Gastrocnemius medialis (tissue), 4 donors: ENCODE results near the gene CD79A. TPM values are rescaled to one million over a fixed set of nuclear protein-coding genes. Genes with fewer than 3 reads are reported as not detected.

Experiments
- ATAC-seq, 2 donors: fragments of 150-250 bp; one replicate each; pipeline ENCODE4 v1.9.1; 2016
- DNase-seq, 2 donors: peaks; one replicate each; pipeline ENCODE4 v3.0.0-alpha.2; 2019
- H3K27ac ChIP-seq, 4 donors: fragments of 200-600 bp; sonication (generic); 1 replicate in 1 of 4; 2 replicates in 3 of 4; pipeline ENCODE4 v1.5.1; 2016 to 2018; ENCODE audit warnings: mild to moderate bottlenecking in 2 of 4, moderate library complexity in 1 of 4
- H3K27me3 ChIP-seq, 3 donors: fragments of 200-600 bp; sonication (generic) in 2 of 3; 1 replicate in 1 of 3; 2 replicates in 2 of 3; pipeline versions ENCODE4 v1.5.1 to v1.6.0; 2016 to 2019; ENCODE audit warnings: mild to moderate bottlenecking in 1 of 3, moderate library complexity in 1 of 3
- H3K36me3 ChIP-seq, 2 donors: fragments of 200-600 bp; sonication (generic) in 1 of 2; one replicate each; pipeline ENCODE4 v1.5.1; 2017 to 2018
- H3K4me1 ChIP-seq, 2 donors: fragments of 200-600 bp; sonication (generic) in 1 of 2; one replicate each; pipeline ENCODE4 v1.5.1; 2016 to 2017; ENCODE audit warnings: mild to moderate bottlenecking in 2 of 2
- H3K4me3 ChIP-seq, 4 donors: fragments of 200-600 bp; sonication (generic) in 3 of 4; 1 replicate in 1 of 4; 2 replicates in 3 of 4; pipeline ENCODE4 v1.5.1; 2016 to 2019; ENCODE audit warnings: mild to moderate bottlenecking in 2 of 4
- H3K9me3 ChIP-seq, 3 donors: fragments of 200-600 bp; sonication (generic) in 2 of 3; 1 replicate in 1 of 3; 2 replicates in 2 of 3; pipeline ENCODE4 v1.5.1; 2016 to 2019
- CTCF ChIP-seq, 5 experiments: fragments of 450-650 bp in 3 of 5; fragments of 200-600 bp in 2 of 5; sonication (generic) in 2 of 5; IDR thresholded peaks in 4 of 5; conservative IDR thresholded peaks in 1 of 5; 1 replicate in 4 of 5; 2 replicates in 1 of 5; pipeline ENCODE4 v1.5.1; 2016 to 2019; ENCODE audit warnings: antibody characterized with exemption in 5 of 5, mild to moderate bottlenecking in 3 of 5, moderate library complexity in 3 of 5
- POLR2A ChIP-seq, 2 donors: fragments of 450-650 bp; IDR thresholded peaks; one replicate each; pipeline ENCODE4 v1.6.1; 2017; ENCODE audit warnings: antibody characterized with exemption in 2 of 2, mild to moderate bottlenecking in 2 of 2, moderate library complexity in 2 of 2
- in situ Hi-C, 4 donors: fragments of 200-750 bp; cut with MboI; loops; one replicate each; pipeline versions ENCODE4 v1.15.0 to v1.8.0; 2017; ENCODE audit warnings: low sequenced_read_pairs in 4 of 4
- intact Hi-C: fragments of 100-400 bp; cut with DNase I; formaldehyde crosslinking; loops from one replicate; pipeline ENCODE4 v1.15.1; 2023; ENCODE audit warnings: low total_unique reads
- total RNA-seq, 4 donors: library from RNA; depleted of rRNA; stranded (reverse); fragments of >200 nt; gene quantifications; one replicate each; pipeline versions ENCODE4 v1.1.0 to v1.2.3, GENCODE V29; 2016

Gene CD79A
- total RNA-seq, 4 donors from 2014 or later, result 0.20 TPM; not detected in 3

- TF ChIP-seq CTCF (IDR thresholded peaks at IDR 0.05 in 4 of 5, conservative IDR thresholded peaks at IDR 0.05 in 1 of 5) (no peak), POLR2A (IDR thresholded peaks at IDR 0.05) (no peak)
- intact Hi-C loops, result no loop called here
- Histone ChIP-seq H3K27me3 (no peaks in the 10 kb centered on the region), H3K36me3 (peaks cover 0 to 59% of the 10 kb centered on the region in 2 donors), H3K27ac (no peak overlapping the region), H3K9me3 (no peaks in the 10 kb centered on the region), H3K4me1 (no peaks in the 10 kb centered on the region), H3K4me3 (no peak overlapping the region)
- in situ Hi-C loops, result no loop called here
- ATAC-seq, result no peak
- DNase-seq, result no peak
Measured at GRCh38 chr19:41905273-41906002, 28.4 kb downstream of the CD79A start.

GRCh38 chr19:41906271-41906670, 29.2 kb downstream of the CD79A start:
- Histone ChIP-seq H3K27me3 (peaks cover 3 to 8% (median 7%) of the 10 kb centered on the region in 3 donors), H3K4me1 (no peaks in the 10 kb centered on the region), H3K4me3 (no peak overlapping the region), H3K9me3 (no peaks in the 10 kb centered on the region), H3K36me3 (peaks cover 0 to 51% of the 10 kb centered on the region in 2 donors), H3K27ac (no peak overlapping the region)
- no peak for TF ChIP-seq POLR2A (IDR thresholded peaks at IDR 0.05)
- no peak for TF ChIP-seq CTCF (IDR thresholded peaks at IDR 0.05 in 4 of 5, conservative IDR thresholded peaks at IDR 0.05 in 1 of 5)
- ATAC-seq, result no peak
- intact Hi-C loops (no loop called here), in situ Hi-C loops (no loop called here)
- no peak for DNase-seq

GRCh38 chr19:41906916-41907680, 30.0 kb downstream of the CD79A start:
- DNase-seq (no peak), ATAC-seq (no peak)
- no peaks in the 10 kb centered on the region for H3K9me3 ChIP-seq
- no peak overlapping the region for H3K27ac ChIP-seq
- in situ Hi-C loops (no loop called here), intact Hi-C loops (no loop called here)
- no peaks in the 10 kb centered on the region for H3K4me1 ChIP-seq
- H3K4me3 ChIP-seq, result no peak overlapping the region
- TF ChIP-seq POLR2A (IDR thresholded peaks at IDR 0.05) (no peak), CTCF (IDR thresholded peaks at IDR 0.05 in 4 of 5, conservative IDR thresholded peaks at IDR 0.05 in 1 of 5) (no peak)
- H3K36me3 ChIP-seq, result peaks cover 0 to 42% of the 10 kb centered on the region in 2 donors
- H3K27me3 ChIP-seq, result peaks cover 11 to 16% (median 13%) of the 10 kb centered on the region in 3 donors

GRCh38 chr19:41907994-41908615, 31.0 kb downstream of the CD79A start:
- no peak for TF ChIP-seq CTCF (IDR thresholded peaks at IDR 0.05 in 4 of 5, conservative IDR thresholded peaks at IDR 0.05 in 1 of 5)

More at GRCh38 chr19:41907994-41908615, 31.0 kb downstream of the CD79A start:
- in situ Hi-C loops, result no loop called here
- no peaks in the 10 kb centered on the region for H3K4me1 ChIP-seq
- ATAC-seq, result no peak
- peaks cover 16 to 26% (median 22%) of the 10 kb centered on the region in 3 donors for H3K27me3 ChIP-seq
- intact Hi-C loops, result no loop called here
- H3K27ac ChIP-seq, result no peak overlapping the region
- no peak for DNase-seq
- no peak overlapping the region for H3K4me3 ChIP-seq
- H3K36me3 ChIP-seq, result peaks cover 0 to 32% of the 10 kb centered on the region in 2 donors
- H3K9me3 ChIP-seq, result no peaks in the 10 kb centered on the region
